H1 (cell line): ENCODE measurements around the gene OR8B8. TPM values are rescaled to one million over a fixed set of nuclear protein-coding genes. Genes with fewer than 3 reads are reported as not detected.

Experiments used
- CTCF ChIA-PET: fragments of 300-600 bp; sonication (Branson Sonifier 250); formaldehyde crosslinking; loops from one replicate; lab custom pipeline; 2021; ENCODE audit not compliant: partially characterized antibody; lab: Charles Lee
- POLR2A ChIA-PET: fragments of 300-600 bp; sonication (Branson Sonifier 250); formaldehyde crosslinking; loops from one replicate; lab custom pipeline; 2021; ENCODE audit warnings: inconsistent platforms; ENCODE audit not compliant: partially characterized antibody; lab: Charles Lee
- DNase-seq, 2 experiments: peaks; one replicate each; pipeline versions ENCODE4 v3.0.0 to v3.0.0-alpha.2; 2010 to 2022; ENCODE audit warnings: low spot score in 2 of 2, low read depth in 1 of 2, mixed read lengths in 1 of 2
- FAIRE-seq: peaks from 2 replicates; lab custom pipeline; 2011; peaks lifted over from hg19 to GRCh38; lab: Jason Lieb, UNC
- H2AFZ ChIP-seq: 2 replicates; pipeline ENCODE4 v1.8.1; 2012; ENCODE audit warnings: low read length, inconsistent platforms
- H2AK5ac ChIP-seq: 2 replicates; pipeline ENCODE4 v1.6.1; 2013; ENCODE audit warnings: low read depth, low read length
- H2BK120ac ChIP-seq: replicated peaks from 2 replicates; pipeline ENCODE3; 2013; ENCODE audit warnings: low read depth, low read length, inconsistent platforms
- H2BK12ac ChIP-seq: 2 replicates; pipeline ENCODE4 v1.6.1; 2013; ENCODE audit warnings: low read depth, low read length
- H2BK15ac ChIP-seq: 2 replicates; pipeline ENCODE4 v1.6.1; 2013; ENCODE audit warnings: low read length
- H2BK20ac ChIP-seq: 2 replicates; pipeline ENCODE4 v1.6.1; 2013; ENCODE audit warnings: low read length
- H2BK5ac ChIP-seq: 2 replicates; pipeline ENCODE4 v1.6.1; 2013; ENCODE audit warnings: low read depth, low read length
- H3K14ac ChIP-seq: 2 replicates; pipeline ENCODE4 v1.6.1; 2013; ENCODE audit warnings: inconsistent platforms; ENCODE audit not compliant: insufficient read length
- H3K18ac ChIP-seq: 2 replicates; pipeline ENCODE4 v1.6.1; 2013; ENCODE audit warnings: low read length; ENCODE audit errors: extremely low read depth
- H3K23ac ChIP-seq: 2 replicates; pipeline ENCODE4 v1.6.1; 2013; ENCODE audit warnings: inconsistent platforms; ENCODE audit not compliant: insufficient read length
- H3K23me2 ChIP-seq: 2 replicates; pipeline ENCODE4 v1.6.1; 2013; ENCODE audit warnings: low read depth, low read length
- H3K27ac ChIP-seq: 2 replicates; pipeline ENCODE4 v1.6.1; 2011; ENCODE audit warnings: low read depth, low read length, inconsistent platforms
- H3K27me3 ChIP-seq, 4 experiments: replicated peaks in 1 of 4; 1 replicate in 1 of 4; 2 replicates in 3 of 4; pipeline versions ENCODE4 v1.6.1 to v1.8.1; 2011 to 2013; ENCODE audit warnings: low read length in 3 of 4, mild to moderate bottlenecking in 3 of 4, inconsistent platforms in 2 of 4, mixed read lengths in 2 of 4, moderate library complexity in 1 of 4; ENCODE audit not compliant: control insufficient read depth in 3 of 4, insufficient read depth in 3 of 4; ENCODE audit errors: extremely low read depth in 1 of 4
- H3K36me3 ChIP-seq, 4 experiments: 2 replicates each; pipeline versions ENCODE4 v1.6.1 to v1.8.1; 2011 to 2013; ENCODE audit warnings: mild to moderate bottlenecking in 4 of 4, low read length in 3 of 4, moderate library complexity in 2 of 4, control low read depth in 1 of 4, inconsistent platforms in 1 of 4; ENCODE audit not compliant: insufficient read depth in 4 of 4, control insufficient read depth in 2 of 4
- H3K4ac ChIP-seq: replicated peaks from 2 replicates; pipeline ENCODE3; 2013; ENCODE audit warnings: low read length, low read depth, mixed read lengths, inconsistent platforms; ENCODE audit not compliant: insufficient read length
- H3K4me1 ChIP-seq, 4 experiments: replicated peaks in 1 of 4; 1 replicate in 1 of 4; 2 replicates in 3 of 4; pipeline versions ENCODE4 v1.6.1 to v1.8.1; 2011 to 2013; ENCODE audit warnings: low read length in 3 of 4, inconsistent platforms in 2 of 4, mixed read lengths in 1 of 4; ENCODE audit not compliant: insufficient read depth in 4 of 4, control insufficient read depth in 3 of 4
- H3K4me2 ChIP-seq, 2 experiments: 2 replicates each; pipeline versions ENCODE4 v1.6.1 to v1.8.1; 2011 to 2013; ENCODE audit warnings: low read depth in 2 of 2, low read length in 2 of 2, control low read depth in 1 of 2, inconsistent platforms in 1 of 2, mild to moderate bottlenecking in 1 of 2; ENCODE audit not compliant: insufficient read depth in 1 of 2
- H3K4me3 ChIP-seq, 4 experiments: fragments of 200-600, 300-600 bp in 1 of 4; sonication (generic), shearing (Covaris generic), sonication (Bioruptor Twin) in 1 of 4; 2 replicates each; pipeline versions ENCODE4 v1.5.1 to v1.8.1; 2011 to 2016; ENCODE audit warnings: low read length in 4 of 4, low read depth in 3 of 4, control low read depth in 2 of 4, inconsistent platforms in 2 of 4, mild to moderate bottlenecking in 2 of 4, mixed read lengths in 1 of 4, moderate library complexity in 1 of 4; ENCODE audit not compliant: insufficient read depth in 2 of 4; ENCODE audit errors: extremely low read depth in 1 of 4
- H3K56ac ChIP-seq: replicated peaks from 2 replicates; pipeline ENCODE3; 2013; ENCODE audit warnings: low read depth, mild to moderate bottlenecking, mixed read lengths, low read length, inconsistent platforms; ENCODE audit not compliant: insufficient read length
- H3K79me1 ChIP-seq: 2 replicates; pipeline ENCODE4 v1.6.1; 2013; ENCODE audit warnings: low read depth, low read length, control low read depth
- H3K79me2 ChIP-seq, 2 experiments: 2 replicates each; pipeline versions ENCODE4 v1.6.1 to v1.8.1; 2012 to 2013; ENCODE audit warnings: low read length in 2 of 2, mild to moderate bottlenecking in 2 of 2, inconsistent platforms in 1 of 2; ENCODE audit not compliant: insufficient read depth in 2 of 2, control insufficient read depth in 1 of 2
- H3K9ac ChIP-seq, 4 experiments: replicated peaks in 1 of 4; 1 replicate in 1 of 4; 2 replicates in 3 of 4; pipeline versions ENCODE4 v1.6.1 to v1.8.1; 2011 to 2013; ENCODE audit warnings: low read depth in 3 of 4, low read length in 3 of 4, control low read depth in 2 of 4, mild to moderate bottlenecking in 2 of 4, moderate library complexity in 2 of 4, inconsistent platforms in 1 of 4; ENCODE audit errors: extremely low read depth in 1 of 4
- H3K9me3 ChIP-seq, 2 experiments: 2 replicates each; pipeline versions ENCODE4 v1.6.1 to v1.8.1; 2012 to 2013; ENCODE audit warnings: mild to moderate bottlenecking in 2 of 2, moderate library complexity in 2 of 2, control low read depth in 1 of 2, inconsistent platforms in 1 of 2, low read depth in 1 of 2, low read length in 1 of 2, mixed read lengths in 1 of 2; ENCODE audit not compliant: insufficient read depth in 2 of 2
- H4K20me1 ChIP-seq, 2 experiments: replicated peaks in 1 of 2; 2 replicates each; pipeline versions ENCODE3 to v1.8.1; 2011 to 2013; ENCODE audit warnings: inconsistent platforms in 2 of 2, low read length in 2 of 2, mild to moderate bottlenecking in 1 of 2; ENCODE audit not compliant: insufficient read depth in 2 of 2, control insufficient read depth in 1 of 2
- H4K5ac ChIP-seq: 2 replicates; pipeline ENCODE4 v1.6.1; 2013; ENCODE audit warnings: low read length, low read depth, mixed read lengths, inconsistent platforms; ENCODE audit not compliant: insufficient read length
- H4K8ac ChIP-seq: 2 replicates; pipeline ENCODE4 v1.8.0; 2013; ENCODE audit warnings: mild to moderate bottlenecking, moderate library complexity, low read length, inconsistent platforms; ENCODE audit not compliant: insufficient read depth; ENCODE audit errors: extremely low read depth
- H4K91ac ChIP-seq: replicated peaks from 2 replicates; pipeline ENCODE3; 2013; ENCODE audit warnings: low read length, mixed read lengths, inconsistent platforms; ENCODE audit not compliant: insufficient read length
- BRCA1 ChIP-seq: IDR thresholded peaks from 2 replicates; pipeline ENCODE4 v1.6.1; 2012; ENCODE audit warnings: low read depth, low read length, improper control_type of control experiment
- CHD1 ChIP-seq: IDR thresholded peaks from 2 replicates; pipeline ENCODE4 v1.6.1; 2012; ENCODE audit warnings: low read depth, low read length, improper control_type of control experiment
- CREB1 ChIP-seq: IDR thresholded peaks from 2 replicates; pipeline ENCODE4 v1.6.1; 2012; ENCODE audit warnings: inconsistent platforms
- EP300 ChIP-seq, 2 experiments: IDR thresholded peaks; 1 replicate in 1 of 2; 2 replicates in 1 of 2; pipeline ENCODE4 v1.6.1; 2011 to 2012; ENCODE audit warnings: low read depth in 2 of 2, low read length in 2 of 2, mild to moderate bottlenecking in 2 of 2, borderline replicate concordance in 1 of 2, inconsistent platforms in 1 of 2, moderate library complexity in 1 of 2
- POLR2AphosphoS5 ChIP-seq: IDR thresholded peaks from 2 replicates; pipeline ENCODE4 v1.6.1; 2011; ENCODE audit warnings: low read depth, low read length
- RFX5 ChIP-seq: IDR thresholded peaks from 2 replicates; pipeline ENCODE4 v1.6.1; 2011; ENCODE audit warnings: low read depth, low read length, improper control_type of control experiment, borderline replicate concordance
- SP1 ChIP-seq: IDR thresholded peaks from 2 replicates; pipeline ENCODE4 v1.6.1; 2011; ENCODE audit warnings: low read depth, low read length
- SUZ12 ChIP-seq: fragments of 200-600 bp; sonication (generic); IDR thresholded peaks from 2 replicates; pipeline ENCODE4 v1.6.1; 2012; ENCODE audit warnings: mild to moderate bottlenecking, inconsistent platforms, low read length, moderate library complexity, mixed read lengths
- WGBS, 2 experiments: shearing (Covaris generic) in 1 of 2; methylation state at CpG; one replicate each; pipeline versions ENCODE4 v1.1.6 to v1.1.7; 2013 to 2015; ENCODE audit warnings: low lambda C conversion rate in 2 of 2, mixed read lengths in 2 of 2, inconsistent platforms in 1 of 2, low coverage in 1 of 2, missing lambda C conversion rate in 1 of 2; ENCODE audit not compliant: insufficient replicate concordance in 2 of 2, insufficient coverage in 1 of 2, insufficient read length in 1 of 2; ENCODE audit errors: extremely low coverage in 1 of 2, missing lambda C conversion rate in 1 of 2; 5-methylcytosine and 5-hydroxymethylcytosine counted together
- polyA plus RNA-seq, 7 experiments: library from polyadenylated mRNA; depleted of rRNA in 3 of 7; stranded (reverse) in 5 of 7; unstranded in 2 of 7; fragments of >200 nt in 5 of 7; fragments of 200-250 nt in 2 of 7; gene quantifications; 1 replicate in 5 of 7; 2 replicates in 1 of 7; 4 replicates in 1 of 7; pipeline versions ENCODE4 v1.2.1 to v1.2.3, GENCODE V29; 2011 to 2013; ENCODE audit warnings: missing spikeins in 2 of 7, mixed read lengths in 2 of 7
- total RNA-seq: library from RNA; stranded (reverse); fragmentation: NEBNext Ultra II Directional; extraction: Animal tissue kit (Norgen Biotek cat#: 25700); gene quantifications from 2 replicates; pipeline ENCODE4 v1.2.1, GENCODE V29; 2021

The OR8B8 gene
- total and polyA plus RNA-seq, 2 of the 8 experiments (the other 6 are each of a cell fraction or from before 2014, with no cell fraction given) = not detected

DNA sequence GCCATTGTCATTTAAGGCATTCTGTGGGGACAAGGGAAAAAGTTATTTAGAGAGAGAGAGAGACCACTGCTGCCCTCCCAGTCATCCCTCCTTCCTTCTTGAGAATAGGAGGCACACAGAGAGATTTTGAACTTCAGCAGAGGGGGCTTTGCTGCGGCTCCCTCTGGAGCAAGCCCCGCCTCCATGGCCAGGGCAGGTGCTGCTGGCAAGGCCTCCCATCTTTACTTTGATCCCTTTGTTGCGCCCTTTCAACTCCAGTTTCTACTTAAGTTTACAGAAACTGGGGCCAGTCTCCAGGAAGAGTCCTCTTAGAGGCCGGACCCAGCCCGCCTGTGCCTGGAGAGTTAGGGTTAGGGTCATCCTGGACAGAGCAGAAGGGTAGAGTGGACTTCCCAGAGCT lies 4.4 kb downstream of the OR8B8 start:
- no peak overlapping the region for H3K4me3 ChIP-seq
- no peak for TF ChIP-seq POLR2AphosphoS5
- no peak for TF ChIP-seq RFX5
- no peak for TF ChIP-seq SUZ12
- TF ChIP-seq SP1 = no peak
- no peak for TF ChIP-seq BRCA1
- TF ChIP-seq CREB1 = no peak
- TF ChIP-seq CHD1 = no peak
- TF ChIP-seq EP300 (IDR thresholded peaks at IDR 0.05; ENCODE audit: borderline replicate concordance in 1 of 2, low read depth in 2 of 2, low read length in 2 of 2) = no peak
- TF ChIP-seq, all 59 proteins: peak for 0
- peaks cover 0 to 2% of the 10 kb centered on the region in 2 experiments; a peak in 1 of 4 replicates for H3K9me3 ChIP-seq
- H3K4me1 ChIP-seq = no peaks in the 10 kb centered on the region
- no peaks in the 10 kb centered on the region for H3K79me1 ChIP-seq
- H4K20me1 ChIP-seq = no peaks in the 10 kb centered on the region
- no peak overlapping the region for H2BK5ac ChIP-seq
- H3K9ac ChIP-seq = no peak overlapping the region
- H2BK12ac ChIP-seq = no peak overlapping the region
- H3K79me2 ChIP-seq = no peaks in the 10 kb centered on the region
- no peak overlapping the region for H3K18ac ChIP-seq
- DNase-seq (no peak), FAIRE-seq (no peak)
- no peak overlapping the region for H3K4ac ChIP-seq
- no peaks in the 10 kb centered on the region for H3K23me2 ChIP-seq
- H3K14ac ChIP-seq = no peak overlapping the region
- H2AK5ac ChIP-seq = no peak overlapping the region
- no peak overlapping the region for H3K27ac ChIP-seq
- no peak overlapping the region for H4K91ac ChIP-seq
- ChIA-PET CTCF (interaction anchor here (0.9 to 3.7 kb wide), 4 partner anchors 25 to 179 kb away, joined by 3 to 20 read pairs (median 6); no protein-coding TSS in a partner anchor), POLR2A (no interaction called here)
- H3K36me3 ChIP-seq = no peaks in the 10 kb centered on the region
- H2BK15ac ChIP-seq = no peak overlapping the region
- no peak overlapping the region for H2BK20ac ChIP-seq
- no peak overlapping the region for H4K8ac ChIP-seq
- H3K23ac ChIP-seq = no peak overlapping the region
- no peak overlapping the region for H2BK120ac ChIP-seq
- no peak overlapping the region for H3K4me2 ChIP-seq
- H2AFZ ChIP-seq = no peak overlapping the region
- H3K56ac ChIP-seq = no peak overlapping the region
- no peak overlapping the region for H4K5ac ChIP-seq
- 94% methylated on average over 5 of the region's 5 CpGs; no CpG with 5 or more reads in 1 of the 2 experiments for WGBS, 2 experiments
- no peaks in the 10 kb centered on the region for H3K27me3 ChIP-seq
